HG03025 (cell line): Measurements from ENCODE around the gene PYGB.
"Not testable (repeated sequence)": the region's sequence is repeated elsewhere in the genome, so short reads cannot be mapped to it uniquely, and the experiment has no call there.

Source experiments
- ATAC-seq: cut with Tn5 transposase; IDR thresholded peaks from one replicate; pipeline ENCODE4 v1.9.1; 2021; ENCODE audit warnings: mild to moderate bottlenecking, moderate library complexity; ENCODE audit not compliant: unreplicated experiment, low FRiP score

PYGB gene

GRCh38 chr20:25260770-25261437, 13.0 kb downstream of the PYGB start:
- not testable (repeated sequence) for ATAC-seq

- ATAC-seq: no peak
These were observed 21.4 kb downstream of the PYGB start for GRCh38 chr20:25269057-25269832.

GRCh38 chr20:25269833-25270170, 21.9 kb downstream of the PYGB start:
- ATAC-seq: no peak

GRCh38 chr20:25270829-25271251, 23.0 kb downstream of the PYGB start:
- no peak for ATAC-seq

GRCh38 chr20:25271486-25272222, 23.8 kb downstream of the PYGB start:
- ATAC-seq: no peak

- no peak for ATAC-seq
These were observed 24.5 kb downstream of the PYGB start for GRCh38 chr20:25272223-25273000.

- no peak for ATAC-seq
These were observed 25.2 kb downstream of the PYGB start for GRCh38 chr20:25273046-25273445.

- ATAC-seq: no peak
These were observed 25.9 kb downstream of the PYGB start for GRCh38 chr20:25273541-25274358.

GRCh38 chr20:25274481-25274880, 26.6 kb downstream of the PYGB start:
- no peak for ATAC-seq

GRCh38 chr20:25274891-25275812, 27.3 kb downstream of the PYGB start:
- ATAC-seq: no peak

- ATAC-seq: no peak
These were observed 28.1 kb downstream of the PYGB start for GRCh38 chr20:25275813-25276532.

- ATAC-seq: no peak
These were observed 28.7 kb downstream of the PYGB start for GRCh38 chr20:25276533-25277050.

GRCh38 chr20:25277051-25277801, 29.3 kb downstream of the PYGB start:
- no peak for ATAC-seq

- no peak for ATAC-seq
These were observed 30.1 kb downstream of the PYGB start for GRCh38 chr20:25277941-25278521.

GRCh38 chr20:25278636-25279361, 30.9 kb downstream of the PYGB start:
- no peak for ATAC-seq

- ATAC-seq: no peak
These were observed 31.5 kb downstream of the PYGB start for GRCh38 chr20:25279403-25279802.
